ENCODE data around the gene AGO4. TPM values are rescaled to one million over a fixed set of nuclear protein-coding genes. Genes with fewer than 3 reads are reported as not detected.

Gene AGO4
- total and polyA plus RNA-seq, 2 of the 8 experiments (the other 6 are each of a cell fraction or from before 2014, with no cell fraction given), result 5.5 to 7.7 TPM

GRCh38 chr1:35769188-35769758 is 38.5 kb upstream of the AGO4 start (continued):
- TF ChIP-seq CEBPB (IDR thresholded peaks at IDR 0.05; ENCODE audit: low read depth, low read length) (no peak), CBX8 (IDR thresholded peaks at IDR 0.05; ENCODE audit: borderline replicate concordance, low read depth, low read length) (no peak), POLR2A (IDR thresholded peaks at IDR 0.05; ENCODE audit: control extremely low read depth in 1 of 2, low read depth in 2 of 2, low read length in 2 of 2) (peak in 1 of 2 experiments; percentile 81; a peak in 1 of 3 replicates), RNF2 (IDR thresholded peaks at IDR 0.05; ENCODE audit: borderline replicate concordance, low read depth, low read length, missing control alignments, poor library complexity, severe bottlenecking) (no peak), SAP30 (IDR thresholded peaks at IDR 0.05; ENCODE audit: insufficient read depth, insufficient replicate concordance, low read length) (peak; percentile 29), PHF8 (conservative IDR thresholded peaks at IDR 0.05; ENCODE audit: low read depth, low read length) (no peak), TAF7 (optimal IDR thresholded peaks at IDR 0.05; ENCODE audit: borderline replicate concordance, low read depth, low read length) (no peak), BCL11A (IDR thresholded peaks at IDR 0.05; ENCODE audit: low read depth in 2 of 2, low read length in 2 of 2) (no peak), SP2 (IDR thresholded peaks at IDR 0.05; ENCODE audit: low read length) (no peak), RFX5 (IDR thresholded peaks at IDR 0.05; ENCODE audit: borderline replicate concordance, low read depth, low read length) (no peak), RBBP5 (IDR thresholded peaks at IDR 0.05; ENCODE audit: borderline replicate concordance, low read depth, low read length) (peak; percentile 56), TBP (IDR thresholded peaks at IDR 0.05; ENCODE audit: low read depth, low read length) (peak; percentile 68), SP4 (IDR thresholded peaks at IDR 0.05; ENCODE audit: low read length) (no peak), CTBP2 (IDR thresholded peaks at IDR 0.05; ENCODE audit: borderline replicate concordance, insufficient read depth, insufficient read length, low read length) (peak; percentile 53)

Data from H1 (cell line).